Natural killer cell (primary cell): Measurements from ENCODE around the gene VWA7. TPM values are rescaled to one million over a fixed set of nuclear protein-coding genes. Genes with fewer than 3 reads are reported as not detected.

Source experiments
- ATAC-seq, 3 donors: fragments of 150-1000 bp in 2 of 3; fragments of 200-7000 bp in 1 of 3; cut with Tn5 transposase; 1 replicate in 1 of 3; 2 replicates in 2 of 3; pipeline ENCODE4 v1.10.0; 2021; ENCODE audit warnings: mild to moderate bottlenecking in 2 of 3, moderate library complexity in 2 of 3
- DNase-seq, 2 donors: peaks; one replicate each; pipeline versions ENCODE4 v3.0.0 to v3.0.0-alpha.2; 2013 to 2021; ENCODE audit warnings: mixed read lengths in 1 of 2
- H3K27ac ChIP-seq: one replicate; pipeline ENCODE4 v1.5.1; 2013; ENCODE audit warnings: mild to moderate bottlenecking, low read length
- H3K27me3 ChIP-seq: one replicate; pipeline ENCODE4 v1.6.1; 2013; ENCODE audit warnings: low read length; ENCODE audit not compliant: control insufficient read depth, insufficient read depth
- H3K36me3 ChIP-seq: one replicate; pipeline ENCODE4 v1.6.1; 2013; ENCODE audit warnings: low read length; ENCODE audit not compliant: control insufficient read depth, insufficient read depth
- H3K4me1 ChIP-seq: one replicate; pipeline ENCODE4 v1.6.1; 2013; ENCODE audit warnings: low read length; ENCODE audit not compliant: control insufficient read depth, insufficient read depth
- H3K4me3 ChIP-seq: one replicate; pipeline ENCODE4 v1.5.1; 2013; ENCODE audit warnings: low read length
- H3K9me3 ChIP-seq: one replicate; pipeline ENCODE4 v1.6.1; 2013; ENCODE audit warnings: low read length; ENCODE audit not compliant: control insufficient read depth, insufficient read depth
- H3K27ac Mint-ChIP-seq, 2 donors: one replicate each; pipeline ENCODE4 v1.8.0; 2022; ENCODE audit warnings: mild to moderate bottlenecking in 2 of 2, mixed read lengths in 2 of 2, moderate library complexity in 1 of 2
- H3K27me3 Mint-ChIP-seq, 2 donors: one replicate each; pipeline ENCODE4 v1.8.0; 2022; ENCODE audit warnings: low read depth in 2 of 2, mixed read lengths in 2 of 2
- H3K36me3 Mint-ChIP-seq: one replicate; pipeline ENCODE4 v1.8.0; 2022; ENCODE audit warnings: mixed read lengths
- H3K4me1 Mint-ChIP-seq, 2 donors: one replicate each; pipeline ENCODE4 v1.8.0; 2022; ENCODE audit warnings: mixed read lengths in 2 of 2
- H3K4me3 Mint-ChIP-seq: one replicate; pipeline ENCODE4 v1.8.0; 2022; ENCODE audit warnings: mild to moderate bottlenecking, moderate library complexity, mixed read lengths
- H3K9me3 Mint-ChIP-seq, 2 donors: one replicate each; pipeline ENCODE4 v1.8.0; 2022; ENCODE audit warnings: mixed read lengths in 2 of 2
- CTCF ChIP-seq: fragments of 200-600 bp; IDR thresholded peaks from one replicate; pipeline ENCODE4 v1.8.0; 2022; ENCODE audit warnings: antibody characterized with exemption
- WGBS: methylation state at CpG from one replicate; pipeline ENCODE4 v1.1.7; 2013; ENCODE audit warnings: missing lambda C conversion rate; ENCODE audit not compliant: insufficient coverage; 5-methylcytosine and 5-hydroxymethylcytosine counted together
- intact Hi-C: fragments of 100-400 bp; cut with micrococcal nuclease; formaldehyde crosslinking; loops from one replicate; pipeline ENCODE4 v1.14.2; 2022
- total RNA-seq, 4 donors: library from RNA; stranded (reverse); fragments of 120-200 nt in 1 of 4; gene quantifications; one replicate each; pipeline versions ENCODE4 v1.2.3 to v1.2.4, GENCODE V29; 2013 to 2022

VWA7 gene
- total RNA-seq, 3 donors from 2014 or later (not counting 1 experiment from before 2014, with no cell fraction given) = 2.4 to 4.7 (median 3.2) TPM

DNA sequence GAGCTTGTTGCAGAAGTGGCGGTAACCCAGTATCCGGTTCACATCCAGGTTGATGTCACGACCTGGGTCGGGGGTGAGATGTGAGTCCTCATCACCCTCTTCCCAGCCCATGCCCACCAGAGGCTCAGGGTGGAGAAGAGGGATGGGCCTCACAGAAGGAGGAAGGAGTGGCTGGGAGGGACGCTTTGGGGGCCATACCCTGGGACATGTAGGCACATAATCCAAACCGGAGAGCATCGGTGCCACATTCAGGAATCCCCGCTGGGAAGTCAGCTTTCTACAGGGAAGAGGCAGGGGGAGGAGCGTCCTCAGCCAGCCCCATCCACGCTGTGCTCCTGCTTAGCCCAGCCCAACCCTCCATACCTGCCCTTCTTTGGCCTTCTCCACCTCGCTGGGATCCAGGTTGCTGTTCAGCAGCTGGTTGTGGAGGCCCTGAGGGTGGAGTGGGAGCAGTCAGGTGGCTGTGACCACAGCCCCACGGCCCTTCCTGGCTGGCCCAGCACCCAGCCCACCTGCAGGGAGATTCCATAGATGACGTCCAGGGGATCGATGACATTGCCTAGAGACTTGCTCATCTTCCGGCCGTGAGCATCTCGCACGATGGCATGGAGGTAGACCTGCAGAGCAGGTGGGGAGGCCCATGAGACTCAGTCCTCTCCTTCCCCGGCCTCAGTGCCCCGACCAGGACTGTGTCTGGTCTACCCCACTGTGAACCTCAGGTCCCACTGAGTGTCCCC, 3.5 kb upstream of the VWA7 start:
- no peak for TF ChIP-seq CTCF
- Histone ChIP-seq H3K4me3 (no peak overlapping the region), H3K9me3 (no peaks in the 10 kb centered on the region), H3K36me3 (peaks cover 66% of the 10 kb centered on the region), H3K27ac (no peak overlapping the region), H3K4me1 (peaks cover 26% of the 10 kb centered on the region), H3K27me3 (no peaks in the 10 kb centered on the region)
- no peak overlapping the region for H3K27ac Mint-ChIP-seq
- WGBS = 92% methylated on average over 20 of the region's 20 CpGs
- H3K36me3 Mint-ChIP-seq = no peaks in the 10 kb centered on the region
- H3K9me3 Mint-ChIP-seq = no peaks in the 10 kb centered on the region
- peaks cover 0 to 20% of the 10 kb centered on the region in 2 donors for H3K4me1 Mint-ChIP-seq
- no peak for ATAC-seq
- no peaks in the 10 kb centered on the region for H3K27me3 Mint-ChIP-seq
- intact Hi-C loops = no loop called here
- no peak for DNase-seq
- no peak overlapping the region for H3K4me3 Mint-ChIP-seq

DNA sequence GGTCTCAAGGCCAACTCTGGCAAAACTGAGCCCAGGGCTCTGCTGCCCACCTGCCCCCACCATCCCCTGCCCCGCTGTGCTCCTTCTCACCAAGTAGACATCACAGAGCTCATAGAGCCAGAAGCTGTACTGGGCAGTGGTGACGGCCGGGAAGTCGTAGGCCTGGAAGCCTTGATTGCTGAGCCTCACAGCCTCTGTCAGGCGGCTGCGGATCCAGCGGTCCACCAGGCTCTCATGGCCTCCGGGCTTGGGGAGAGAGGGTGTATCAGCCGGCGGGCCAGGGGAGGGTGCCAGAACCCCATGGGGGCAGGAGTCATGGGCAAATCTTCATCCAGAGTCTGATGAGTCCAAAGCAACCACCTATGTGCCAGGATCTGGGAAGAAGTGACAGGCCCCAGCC, 2.8 kb upstream of the VWA7 start:
- Histone ChIP-seq H3K4me3 (no peak overlapping the region), H3K36me3 (peaks cover 58% of the 10 kb centered on the region), H3K27ac (no peak overlapping the region), H3K4me1 (peaks cover 27% of the 10 kb centered on the region), H3K27me3 (no peaks in the 10 kb centered on the region), H3K9me3 (no peaks in the 10 kb centered on the region)
- Mint-ChIP-seq H3K4me1 (peaks cover 0 to 23% of the 10 kb centered on the region in 2 donors), H3K36me3 (no peaks in the 10 kb centered on the region), H3K27me3 (no peaks in the 10 kb centered on the region), H3K27ac (no peak overlapping the region), H3K9me3 (no peaks in the 10 kb centered on the region), H3K4me3 (no peak overlapping the region)
- no peak for ATAC-seq
- no peak for TF ChIP-seq CTCF
- intact Hi-C loops = no loop called here
- 96% methylated on average over 10 of the region's 10 CpGs for WGBS
- DNase-seq = no peak

- intact Hi-C loops = no loop called here
- no peak for TF ChIP-seq CTCF
- ATAC-seq = no peak
These were observed 2.1 kb upstream of the VWA7 start for GRCh38 chr6:31778999-31779885.

More at GRCh38 chr6:31778999-31779885, 2.1 kb upstream of the VWA7 start:
- peaks cover 52% of the 10 kb centered on the region for H3K36me3 ChIP-seq
- Mint-ChIP-seq H3K36me3 (no peaks in the 10 kb centered on the region), H3K4me3 (no peak overlapping the region), H3K9me3 (no peaks in the 10 kb centered on the region), H3K27ac (no peak overlapping the region), H3K27me3 (no peaks in the 10 kb centered on the region), H3K4me1 (peaks cover 0 to 23% of the 10 kb centered on the region in 2 donors)
- no peak overlapping the region for H3K4me3 ChIP-seq
- no peaks in the 10 kb centered on the region for H3K27me3 ChIP-seq
- H3K4me1 ChIP-seq = peaks cover 27% of the 10 kb centered on the region
- H3K27ac ChIP-seq = no peak overlapping the region
- 96% methylated on average over 43 of the region's 43 CpGs for WGBS
- no peaks in the 10 kb centered on the region for H3K9me3 ChIP-seq
- no peak for DNase-seq
